MM.1S (cell line): Measurements from ENCODE around the gene FCN3.

ENCODE experiments used
- DNase-seq: peaks from one replicate; pipeline ENCODE4 v3.0.0-alpha.2; 2015
- H2AFZ ChIP-seq: fragments of 300-600 bp; sonication (generic); 2 replicates; pipeline ENCODE4 v1.6.0; 2016; ENCODE audit warnings: antibody characterized with exemption, low read length
- H3F3A ChIP-seq: fragments of 300-600 bp; sonication (generic); 2 replicates; pipeline ENCODE4 v1.6.1; 2016; ENCODE audit warnings: mild to moderate bottlenecking, antibody characterized with exemption, low read length, moderate library complexity, mixed read lengths; ENCODE audit not compliant: insufficient read depth
- H3K27ac ChIP-seq: fragments of 300-600 bp; sonication (generic); 2 replicates; pipeline ENCODE4 v1.5.1; 2016; ENCODE audit warnings: mild to moderate bottlenecking, low read length
- H3K27me3 ChIP-seq: fragments of 300-600 bp; sonication (generic); replicated peaks from 2 replicates; pipeline ENCODE4 v1.6.0; 2016; ENCODE audit warnings: low read length; ENCODE audit not compliant: insufficient read depth
- H3K36me3 ChIP-seq: fragments of 300-600 bp; sonication (generic); replicated peaks from 2 replicates; pipeline ENCODE4 v1.6.1; 2016; ENCODE audit warnings: mild to moderate bottlenecking, low read length, mixed read lengths; ENCODE audit not compliant: insufficient read depth
- H3K4me1 ChIP-seq: fragments of 300-600 bp; sonication (generic); 2 replicates; pipeline ENCODE4 v1.6.1; 2016; ENCODE audit warnings: low read length, mixed read lengths
- H3K4me2 ChIP-seq: fragments of 300-600 bp; sonication (generic); 2 replicates; pipeline ENCODE4 v1.6.0; 2016; ENCODE audit warnings: low read depth, low read length
- H3K4me3 ChIP-seq: fragments of 300-600 bp; sonication (generic); 2 replicates; pipeline ENCODE4 v1.5.1; 2016; ENCODE audit warnings: low read length, mixed read lengths
- H3K79me2 ChIP-seq: fragments of 300-600 bp; sonication (generic); 2 replicates; pipeline ENCODE4 v1.6.1; 2016; ENCODE audit warnings: mixed run types, low read length, mixed read lengths
- H3K9ac ChIP-seq: fragments of 300-600 bp; sonication (generic); 2 replicates; pipeline ENCODE4 v1.6.1; 2016; ENCODE audit warnings: low read length, mixed read lengths
- H3K9me2 ChIP-seq: fragments of 300-600 bp; sonication (generic); replicated peaks from 2 replicates; pipeline ENCODE4 v1.6.1; 2016; ENCODE audit warnings: mild to moderate bottlenecking, low read length, mixed read lengths; ENCODE audit not compliant: insufficient read depth
- H3K9me3 ChIP-seq: fragments of 300-600 bp; sonication (generic); replicated peaks from 2 replicates; pipeline ENCODE4 v1.6.1; 2016; ENCODE audit warnings: mild to moderate bottlenecking, low read length, mixed read lengths; ENCODE audit not compliant: insufficient read depth
- H4K20me1 ChIP-seq: fragments of 300-600 bp; sonication (generic); 2 replicates; pipeline ENCODE4 v1.6.1; 2016; ENCODE audit warnings: mild to moderate bottlenecking, low read length, moderate library complexity, mixed read lengths; ENCODE audit not compliant: insufficient read depth
- EZH2 ChIP-seq: fragments of 300-600 bp; sonication (generic); optimal IDR thresholded peaks from 2 replicates; pipeline ENCODE3; 2017; ENCODE audit warnings: low read depth, mild to moderate bottlenecking, antibody characterized with exemption, low read length, mixed read lengths
- EZH2phosphoT487 ChIP-seq: fragments of 300-600 bp; sonication (generic); IDR thresholded peaks from 2 replicates; pipeline ENCODE4 v1.6.1; 2018; ENCODE audit warnings: antibody characterized with exemption, low read length
- TF ChIP-seq, protein P1 (sequence below): fragments of 300-600 bp; sonication (generic); IDR thresholded peaks from 2 replicates; pipeline ENCODE4 v1.5.1; 2016; ENCODE audit warnings: antibody characterized with exemption, low read length, mixed read lengths

The FCN3 gene

DNA sequence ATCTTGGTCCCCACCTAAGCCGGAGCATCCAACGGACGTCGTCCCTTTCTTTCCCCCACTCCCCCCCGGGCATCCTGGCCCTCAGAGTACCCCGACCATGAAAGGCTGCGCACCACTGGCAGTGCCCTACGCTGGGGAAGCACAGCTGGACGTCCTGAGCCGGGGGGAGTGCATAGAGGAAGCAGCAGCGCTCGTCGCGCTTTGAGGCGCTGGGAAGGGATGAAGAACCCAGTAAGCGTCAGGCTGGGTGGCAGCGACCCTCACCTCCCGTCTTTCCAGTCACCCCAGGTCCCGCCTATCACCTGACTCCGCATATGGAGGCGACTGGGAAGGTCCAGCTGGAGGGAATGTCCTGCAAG lies 13.6 kb downstream of the FCN3 start:
- Histone ChIP-seq H3K79me2 (no peaks in the 10 kb centered on the region), H3K36me3 (no peaks in the 10 kb centered on the region), H3K9ac (no peak overlapping the region), H3F3A (peaks cover 2% of the 10 kb centered on the region; the same call in 1 of the 2 replicates), H2AFZ (no peak overlapping the region), H3K4me1 (peaks cover 4% of the 10 kb centered on the region), H3K4me3 (no peak overlapping the region), H3K9me2 (no peaks in the 10 kb centered on the region), H3K9me3 (no peaks in the 10 kb centered on the region), H4K20me1 (no peaks in the 10 kb centered on the region), H3K4me2 (no peak overlapping the region), H3K27ac (no peak overlapping the region), H3K27me3 (peaks cover 17% of the 10 kb centered on the region)
- no peak for DNase-seq
- TF ChIP-seq, protein P1, sequence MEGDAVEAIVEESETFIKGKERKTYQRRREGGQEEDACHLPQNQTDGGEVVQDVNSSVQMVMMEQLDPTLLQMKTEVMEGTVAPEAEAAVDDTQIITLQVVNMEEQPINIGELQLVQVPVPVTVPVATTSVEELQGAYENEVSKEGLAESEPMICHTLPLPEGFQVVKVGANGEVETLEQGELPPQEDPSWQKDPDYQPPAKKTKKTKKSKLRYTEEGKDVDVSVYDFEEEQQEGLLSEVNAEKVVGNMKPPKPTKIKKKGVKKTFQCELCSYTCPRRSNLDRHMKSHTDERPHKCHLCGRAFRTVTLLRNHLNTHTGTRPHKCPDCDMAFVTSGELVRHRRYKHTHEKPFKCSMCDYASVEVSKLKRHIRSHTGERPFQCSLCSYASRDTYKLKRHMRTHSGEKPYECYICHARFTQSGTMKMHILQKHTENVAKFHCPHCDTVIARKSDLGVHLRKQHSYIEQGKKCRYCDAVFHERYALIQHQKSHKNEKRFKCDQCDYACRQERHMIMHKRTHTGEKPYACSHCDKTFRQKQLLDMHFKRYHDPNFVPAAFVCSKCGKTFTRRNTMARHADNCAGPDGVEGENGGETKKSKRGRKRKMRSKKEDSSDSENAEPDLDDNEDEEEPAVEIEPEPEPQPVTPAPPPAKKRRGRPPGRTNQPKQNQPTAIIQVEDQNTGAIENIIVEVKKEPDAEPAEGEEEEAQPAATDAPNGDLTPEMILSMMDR: no peak
- no peak for TF ChIP-seq EZH2phosphoT487
- no peak for TF ChIP-seq EZH2

- Histone ChIP-seq H2AFZ (peak overlapping the region; percentile 61), H3K27ac (no peak overlapping the region), H3K27me3 (peaks cover 17% of the 10 kb centered on the region), H3K79me2 (no peaks in the 10 kb centered on the region), H3K36me3 (no peaks in the 10 kb centered on the region), H3F3A (no peaks in the 10 kb centered on the region), H4K20me1 (no peaks in the 10 kb centered on the region), H3K4me2 (peak overlapping the region; percentile 54), H3K9me2 (no peaks in the 10 kb centered on the region), H3K4me3 (peak overlapping the region; percentile 41; the same call in 1 of the 2 replicates), H3K4me1 (peaks cover 4% of the 10 kb centered on the region), H3K9ac (no peak overlapping the region), H3K9me3 (no peaks in the 10 kb centered on the region)
- TF ChIP-seq, protein P1: no peak
- TF ChIP-seq EZH2 (no peak), EZH2phosphoT487 (no peak)
- no peak for DNase-seq
These were observed 14.2 kb downstream of the FCN3 start for GRCh38 chr1:27360159-27361043.

DNA sequence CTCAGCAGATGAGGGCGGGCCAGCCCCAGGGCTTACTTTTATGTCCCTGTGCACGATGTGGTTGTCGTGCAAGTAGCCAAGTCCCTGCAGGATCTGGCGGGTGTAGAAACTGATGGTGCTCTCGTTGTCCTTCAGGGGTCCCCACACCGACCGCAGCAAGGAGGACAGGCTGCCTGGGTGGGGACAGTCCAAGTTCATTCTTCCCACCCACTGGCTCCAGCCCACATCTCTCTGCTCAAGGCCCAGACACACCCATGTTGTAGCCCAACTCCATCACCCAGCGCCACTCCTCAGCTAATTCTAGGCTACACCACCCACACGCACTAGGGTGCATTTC lies 14.8 kb downstream of the FCN3 start:
- H3K36me3 ChIP-seq: no peaks in the 10 kb centered on the region
- H3K4me2 ChIP-seq: peak overlapping the region; percentile 54
- no peaks in the 10 kb centered on the region for H3K9me3 ChIP-seq
- H3K9me2 ChIP-seq: no peaks in the 10 kb centered on the region
- TF ChIP-seq EZH2: no peak
- TF ChIP-seq EZH2phosphoT487: no peak
- TF ChIP-seq, protein P1: no peak
- no peak overlapping the region for H3K9ac ChIP-seq
- peak overlapping the region; percentile 41; the same call in 1 of the 2 replicates for H3K4me3 ChIP-seq
- no peaks in the 10 kb centered on the region for H3F3A ChIP-seq
- H3K4me1 ChIP-seq: no peaks in the 10 kb centered on the region
- H4K20me1 ChIP-seq: no peaks in the 10 kb centered on the region
- no peak overlapping the region for H2AFZ ChIP-seq
- H3K79me2 ChIP-seq: no peaks in the 10 kb centered on the region
- peaks cover 17% of the 10 kb centered on the region for H3K27me3 ChIP-seq
- H3K27ac ChIP-seq: no peak overlapping the region
- no peak for DNase-seq
